HG02973 (cell line): Measurements from ENCODE around the gene LDLRAD4.
"Not testable (repeated sequence)": the region's sequence is repeated elsewhere in the genome, so short reads cannot be mapped to it uniquely, and the experiment has no call there.

Experiments used
- ATAC-seq: cut with Tn5 transposase; IDR thresholded peaks from one replicate; pipeline ENCODE4 v1.9.1; 2021; ENCODE audit warnings: moderate library complexity; ENCODE audit not compliant: unreplicated experiment

LDLRAD4 gene

GRCh38 chr18:13245481-13246000, 27.0 kb downstream of the LDLRAD4 start:
- ATAC-seq, result no peak

DNA sequence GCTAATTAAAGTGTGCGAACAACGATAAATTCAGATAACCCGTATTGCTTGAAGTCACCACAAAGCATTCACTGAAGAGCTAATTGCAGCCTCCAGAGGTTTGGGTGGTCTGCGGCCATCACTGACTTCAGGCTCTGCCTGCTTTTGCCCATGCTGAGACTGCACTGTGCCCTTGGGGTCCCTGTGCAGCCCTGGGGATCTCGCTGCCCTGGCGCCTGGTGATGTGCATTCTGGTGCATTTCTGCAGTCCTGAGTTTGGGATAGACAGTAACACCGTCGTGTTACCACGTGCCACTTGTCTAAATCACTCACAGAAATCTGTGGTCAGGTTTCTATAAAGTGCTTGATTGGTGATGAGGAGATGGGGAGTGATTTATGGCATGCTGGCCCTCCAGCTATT, 27.6 kb downstream of the LDLRAD4 start:
- no peak for ATAC-seq

GRCh38 chr18:13246591-13246990, 28.0 kb downstream of the LDLRAD4 start:
- ATAC-seq, result no peak

DNA sequence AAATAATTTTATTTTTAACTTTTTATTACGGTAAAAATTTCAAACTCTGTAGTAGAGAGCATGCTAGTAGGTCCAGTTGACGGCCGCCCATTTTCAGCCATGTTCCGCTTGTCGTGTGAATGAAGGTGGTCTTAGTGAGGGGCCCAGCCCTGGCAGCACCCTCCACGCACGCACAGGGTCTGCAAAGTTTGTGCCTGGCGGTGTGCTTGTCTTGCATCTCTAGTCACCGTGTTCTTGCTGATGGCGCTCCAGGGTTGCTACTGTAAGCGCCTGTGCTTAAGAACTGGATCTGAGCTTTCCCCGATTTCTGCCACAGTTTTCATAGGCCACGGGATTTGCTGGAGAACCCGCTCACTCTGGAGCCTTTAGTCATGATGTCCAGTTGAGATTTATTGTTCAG, 28.9 kb downstream of the LDLRAD4 start:
- no peak for ATAC-seq

- no peak for ATAC-seq
These were observed 34.3 kb downstream of the LDLRAD4 start for GRCh38 chr18:13252686-13253410.

DNA sequence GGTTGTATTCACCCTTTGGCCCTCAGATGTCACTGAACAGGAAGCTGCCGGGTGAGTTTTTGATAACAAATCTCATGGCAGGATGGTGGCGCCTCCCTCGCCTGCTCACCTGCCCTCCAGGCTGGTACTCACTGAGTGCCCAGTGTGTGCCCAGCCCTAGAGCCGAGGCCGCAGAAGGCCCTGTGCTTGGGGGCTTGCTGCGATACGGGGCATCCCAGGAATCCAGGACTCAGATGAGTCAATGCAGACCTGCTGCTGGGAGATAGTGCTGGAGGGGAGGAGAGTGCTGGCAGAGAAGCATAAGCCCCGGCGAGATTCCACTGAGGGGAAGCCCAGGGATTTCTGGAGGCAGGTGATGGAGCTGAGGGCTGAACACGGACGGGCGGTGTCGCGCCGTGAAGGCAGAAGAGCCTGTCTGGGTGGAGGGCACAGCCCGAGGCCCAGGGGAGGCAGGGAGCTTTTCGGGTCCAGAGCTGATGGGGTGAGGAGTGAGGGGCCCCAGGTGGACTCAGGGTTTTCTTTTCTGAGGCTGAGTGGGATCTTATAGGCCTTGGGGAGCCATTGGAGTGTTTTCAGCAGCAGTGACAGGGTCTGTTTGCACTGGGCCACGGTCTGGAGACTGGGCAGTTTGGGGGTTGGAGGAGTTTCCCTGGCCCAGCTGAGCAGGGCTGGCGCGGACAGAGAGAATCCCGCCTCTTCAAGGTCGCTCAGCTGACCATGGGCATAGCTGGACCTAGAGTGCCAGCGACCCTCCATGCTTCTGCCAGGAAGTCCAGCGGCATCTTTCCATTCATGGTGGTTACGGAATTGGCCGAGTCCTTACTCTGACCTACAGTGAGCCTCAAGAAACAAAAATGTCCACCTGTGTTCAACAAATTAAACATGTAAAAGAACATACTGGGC, 35.5 kb downstream of the LDLRAD4 start:
- no peak for ATAC-seq

- ATAC-seq, result no peak
These were observed 36.7 kb downstream of the LDLRAD4 start for GRCh38 chr18:13254971-13255927.

DNA sequence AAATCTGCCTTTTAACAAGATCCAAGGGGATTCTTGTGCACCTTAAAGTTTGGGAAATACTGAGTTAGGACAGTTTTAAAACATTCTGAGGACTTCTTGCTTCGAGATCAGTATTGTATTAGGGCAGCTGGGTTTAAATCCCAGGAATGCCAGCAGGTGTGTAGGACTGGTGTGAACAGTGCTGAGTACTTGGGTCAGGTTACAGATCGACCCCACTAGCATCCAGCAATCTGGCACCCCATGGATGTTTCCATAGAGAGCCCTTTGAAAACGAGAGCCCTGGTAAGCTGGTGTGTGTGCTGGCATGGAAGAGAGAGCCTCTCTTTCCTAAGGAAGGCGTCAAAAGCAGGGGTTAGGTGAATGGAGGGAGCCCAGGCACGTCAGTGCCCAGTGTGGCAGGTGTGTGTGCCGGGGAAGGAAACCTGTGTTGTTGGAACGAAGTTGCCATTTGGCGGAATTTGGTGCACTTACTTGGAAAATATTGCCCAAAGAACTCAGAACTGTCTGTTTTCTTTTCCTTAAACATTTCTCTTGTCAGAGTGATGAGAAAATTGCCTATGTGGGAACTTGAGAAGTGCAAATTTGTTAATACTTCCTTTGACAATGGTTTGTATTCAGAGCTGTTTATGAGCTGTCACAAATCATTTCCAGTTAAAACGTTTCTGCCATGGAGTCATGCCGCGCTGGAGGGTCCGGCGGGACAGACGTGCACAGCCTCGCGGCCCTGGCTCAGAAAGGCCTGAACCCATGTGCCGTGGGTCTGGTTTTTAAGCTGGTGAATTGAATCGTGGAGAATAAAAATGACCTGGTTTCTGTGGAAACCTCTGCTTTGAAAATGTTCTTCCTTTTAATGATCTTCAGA, 38.1 kb downstream of the LDLRAD4 start:
- ATAC-seq, result no peak

GRCh38 chr18:13257361-13257980, 38.9 kb downstream of the LDLRAD4 start:
- ATAC-seq, result no peak

GRCh38 chr18:13258921-13259320, 40.4 kb downstream of the LDLRAD4 start:
- no peak for ATAC-seq

DNA sequence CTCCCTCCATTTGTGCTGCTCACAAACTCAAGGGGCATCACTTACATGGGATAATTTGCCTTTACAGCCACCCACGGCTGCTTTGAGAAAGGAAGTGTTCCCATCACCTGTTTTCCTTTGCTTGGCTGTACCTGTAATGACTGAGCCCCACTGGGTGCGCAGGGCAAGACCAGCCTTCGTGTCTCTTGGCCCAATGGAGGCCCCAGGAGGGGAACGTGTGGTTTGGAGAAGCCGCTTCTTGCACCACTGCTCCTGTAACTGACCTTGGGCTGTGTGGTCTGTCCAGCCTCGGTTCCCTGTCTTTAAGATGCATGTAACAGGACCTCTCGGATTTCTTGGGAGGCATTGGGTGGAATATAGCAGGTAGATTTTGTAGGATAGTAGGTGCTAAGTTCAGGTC, 41.1 kb downstream of the LDLRAD4 start:
- ATAC-seq, result no peak

- no peak for ATAC-seq
These were observed 41.8 kb downstream of the LDLRAD4 start for GRCh38 chr18:13260197-13260934.

- ATAC-seq, result no peak
These were observed 42.5 kb downstream of the LDLRAD4 start for GRCh38 chr18:13260935-13261640.

GRCh38 chr18:13261661-13262357, 43.2 kb downstream of the LDLRAD4 start:
- no peak for ATAC-seq

GRCh38 chr18:13262358-13262680, 43.8 kb downstream of the LDLRAD4 start:
- not testable (repeated sequence) for ATAC-seq

DNA sequence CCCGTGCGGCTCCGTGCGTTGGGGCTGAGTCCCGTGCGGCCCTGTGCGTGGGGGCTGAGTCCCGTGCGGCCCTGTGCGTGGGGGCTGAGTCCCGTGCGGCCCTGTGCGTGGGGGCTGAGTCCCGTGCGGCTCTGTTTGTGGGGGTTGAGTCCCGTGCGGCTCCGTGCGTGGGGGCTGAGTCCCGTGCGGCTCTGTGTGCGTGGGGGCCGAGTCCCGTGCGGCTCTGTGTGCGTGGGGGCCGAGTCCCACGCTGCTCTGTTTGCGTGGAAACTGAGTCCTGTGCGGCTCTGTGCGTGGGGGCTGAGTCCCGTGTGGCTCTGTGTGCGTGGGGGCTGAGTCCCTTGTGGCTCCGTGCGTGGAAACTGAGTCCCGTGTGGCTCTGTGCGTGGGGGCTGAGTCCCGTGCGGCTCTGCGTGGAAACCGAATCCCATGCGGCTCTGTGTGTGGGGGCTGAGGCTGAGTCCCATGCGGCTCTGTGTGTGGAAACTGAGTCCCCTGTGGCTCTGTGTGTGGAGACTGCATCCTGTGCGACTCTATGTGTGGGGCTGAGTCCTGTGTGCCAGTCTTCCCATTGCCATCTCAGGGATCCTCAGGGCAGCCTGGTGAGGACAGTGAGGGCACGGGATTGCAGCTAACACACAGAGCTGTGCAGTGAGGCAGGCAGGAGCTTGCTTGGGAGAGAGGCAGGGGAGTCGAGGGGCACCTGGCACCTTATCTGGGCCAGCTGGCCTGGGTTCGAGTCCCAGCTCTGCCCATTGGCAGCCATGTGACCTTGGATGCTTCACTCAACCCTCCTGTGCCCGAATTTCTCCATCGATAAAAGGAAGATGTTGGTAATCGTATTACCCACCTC, 44.5 kb downstream of the LDLRAD4 start:
- ATAC-seq, result no peak
